HG03045 (cell line): Measurements from ENCODE around the gene MROH8.
"Not testable (repeated sequence)": the region's sequence is repeated elsewhere in the genome, so short reads cannot be mapped to it uniquely, and the experiment has no call there.

ENCODE experiments used
- ATAC-seq: cut with Tn5 transposase; IDR thresholded peaks from one replicate; pipeline ENCODE4 v1.9.1; 2021; ENCODE audit warnings: mild to moderate bottlenecking, moderate library complexity; ENCODE audit not compliant: unreplicated experiment

Gene MROH8

GRCh38 chr20:37095599-37096414 lies 83.5 kb downstream of the MROH8 start, which contains the start of gene RBL1:
Gene RBL1, minus strand, starts transcription at chr20:37095997. Its CDS starts 69 bp downstream, at chr20:37095928.
- peak; percentile 79 for ATAC-seq

- ATAC-seq = peak; percentile 17
These were observed 84.2 kb downstream of the MROH8 start for GRCh38 chr20:37095108-37095598.

GRCh38 chr20:37090407-37090806 lies 88.9 kb downstream of the MROH8 start:
- ATAC-seq = no peak

GRCh38 chr20:37081717-37082289 lies 97.5 kb downstream of the MROH8 start:
- no peak for ATAC-seq

GRCh38 chr20:37077009-37077408 lies 102.3 kb downstream of the MROH8 start:
- no peak for ATAC-seq

GRCh38 chr20:37075932-37076685 lies 103.2 kb downstream of the MROH8 start:
- ATAC-seq = no peak

- no peak for ATAC-seq
These were observed 106.8 kb downstream of the MROH8 start for GRCh38 chr20:37072293-37073196.

GRCh38 chr20:37071481-37071911 lies 107.9 kb downstream of the MROH8 start:
- ATAC-seq = no peak

GRCh38 chr20:37069563-37069962 lies 109.8 kb downstream of the MROH8 start:
- not testable (repeated sequence) for ATAC-seq

GRCh38 chr20:37066168-37066567 lies 113.2 kb downstream of the MROH8 start:
- ATAC-seq = no peak

GRCh38 chr20:37055276-37055675 lies 124.1 kb downstream of the MROH8 start:
- ATAC-seq = no peak

- no peak for ATAC-seq
These were observed 126.0 kb downstream of the MROH8 start for GRCh38 chr20:37053230-37053950.
